ENCODE data around the gene NCKAP1. TPM values are rescaled to one million over a fixed set of nuclear protein-coding genes. Genes with fewer than 3 reads are reported as not detected.

The NCKAP1 gene
- total RNA-seq, 1 experiment from 2014 or later = 112 TPM

- Mint-ChIP-seq H3K27me3 (ENCODE audit: low read depth) (peaks cover 23% of the 10 kb centered on the region), H3K36me3 (ENCODE audit: insufficient read depth in 1 of 3, low read depth in 3 of 3) (no peaks in the 10 kb centered on the region; a peak in 1 of 7 replicates), H3K27ac (no peak overlapping the region), H3K4me3 (no peak overlapping the region), H3K9me3 (no peaks in the 10 kb centered on the region), H3K4me1 (peaks cover 4 to 6% of the 10 kb centered on the region in 2 experiments)
- Histone ChIP-seq H2BK12ac (ENCODE audit: insufficient read length, low read depth, low read length) (no peak overlapping the region), H4K20me1 (ENCODE audit: control insufficient read depth, insufficient read depth, insufficient read length) (no peaks in the 10 kb centered on the region), H3K4me1 (ENCODE audit: insufficient read depth, low read length) (no peaks in the 10 kb centered on the region), H3K79me2 (ENCODE audit: insufficient read depth, low read length) (no peaks in the 10 kb centered on the region), H4K5ac (ENCODE audit: insufficient read length, low read depth, low read length) (no peak overlapping the region), H3K9me3 (ENCODE audit: control insufficient read depth, low read depth, low read length) (no peaks in the 10 kb centered on the region), H2BK120ac (ENCODE audit: low read depth, low read length, poor library complexity, severe bottlenecking) (no peak overlapping the region), H4K91ac (ENCODE audit: insufficient read length, low read depth, low read length) (no peak overlapping the region), H3K4me2 (ENCODE audit: insufficient read depth, insufficient read length, low read length) (no peak overlapping the region), H3K18ac (ENCODE audit: insufficient read length, low read depth, low read length) (no peak overlapping the region), H2AK5ac (ENCODE audit: insufficient read length, low read length) (no peak overlapping the region), H3K9ac (ENCODE audit: extremely low read depth, insufficient read length, low read length) (no peak overlapping the region), H3K79me1 (ENCODE audit: insufficient read depth, low read depth, low read length, poor library complexity, severe bottlenecking) (no peaks in the 10 kb centered on the region), H2AFZ (ENCODE audit: low read length) (no peak overlapping the region), H3K27ac (ENCODE audit: insufficient read length, low read depth, low read length) (no peak overlapping the region), H3K14ac (ENCODE audit: insufficient read depth, low read length) (no peak overlapping the region), H2BK5ac (ENCODE audit: insufficient read length, low read length) (no peak overlapping the region), H4K8ac (replicated peaks; ENCODE audit: insufficient read length, low read depth, low read length) (no peak overlapping the region), H3K4ac (ENCODE audit: low read depth, low read length) (no peak overlapping the region), H3K56ac (ENCODE audit: insufficient read length, low read depth, low read length) (no peak overlapping the region), H2BK15ac (ENCODE audit: low read depth, low read length) (no peak overlapping the region), H3T11ph (ENCODE audit: low read length) (no peak overlapping the region), H3K23me2 (ENCODE audit: insufficient read length, low read depth, low read length, poor library complexity, severe bottlenecking) (peaks cover under 1% of the 10 kb centered on the region), H3K23ac (ENCODE audit: insufficient read length, low read depth, low read length) (no peak overlapping the region), H2BK20ac (ENCODE audit: low read depth, low read length, poor library complexity, severe bottlenecking) (no peak overlapping the region), H3K27me3 (ENCODE audit: insufficient read depth, low read length) (peaks cover under 1% of the 10 kb centered on the region; the same call in 1 of the 2 replicates)
- no peak for DNase-seq
- WGBS (ENCODE audit: extremely low coverage, insufficient read length, low lambda C conversion rate) = no CpG with 5 or more reads among the region's 2 CpGs
- no peak for TF ChIP-seq CTCF (conservative IDR thresholded peaks at IDR 0.05)
Measured at GRCh38 chr2:182860858-182861257, 177.4 kb downstream of the NCKAP1 start.

Other genes starting within 250 kb of the NCKAP1 start
- 1.1 and 1.3 TPM in 2 replicates for gene FRZB, start 171.8 kb downstream of the NCKAP1 start, total RNA-seq (2021)
- gene DUSP19, start 40.3 kb upstream of the NCKAP1 start, total RNA-seq (2021) = 1.2 and 1.8 TPM in 2 replicates
- 53.6 and 53.7 TPM in 2 replicates for gene NUP35, start 86.0 kb upstream of the NCKAP1 start, total RNA-seq (2021)

Measured in H9 (cell line).